Mammary epithelial cell (primary cell): ENCODE data around the gene CCND1.

Experiments used
- EZH2 ChIP-seq: IDR thresholded peaks from 2 replicates; pipeline ENCODE4 v1.6.1; 2012; ENCODE audit warnings: low read length, inconsistent platforms, borderline replicate concordance
- TF ChIP-seq, protein P1 (sequence below), 2 donors: IDR thresholded peaks in 1 of 2; conservative IDR thresholded peaks in 1 of 2; 2 replicates each; pipeline ENCODE4 v1.5.1; 2011 to 2012; ENCODE audit warnings: inconsistent platforms in 2 of 2, low read length in 2 of 2, mild to moderate bottlenecking in 2 of 2, control low read depth in 1 of 2, low read depth in 1 of 2; ENCODE audit not compliant: insufficient read depth in 1 of 2; ENCODE audit errors: extremely low read depth in 1 of 2

DNA sequence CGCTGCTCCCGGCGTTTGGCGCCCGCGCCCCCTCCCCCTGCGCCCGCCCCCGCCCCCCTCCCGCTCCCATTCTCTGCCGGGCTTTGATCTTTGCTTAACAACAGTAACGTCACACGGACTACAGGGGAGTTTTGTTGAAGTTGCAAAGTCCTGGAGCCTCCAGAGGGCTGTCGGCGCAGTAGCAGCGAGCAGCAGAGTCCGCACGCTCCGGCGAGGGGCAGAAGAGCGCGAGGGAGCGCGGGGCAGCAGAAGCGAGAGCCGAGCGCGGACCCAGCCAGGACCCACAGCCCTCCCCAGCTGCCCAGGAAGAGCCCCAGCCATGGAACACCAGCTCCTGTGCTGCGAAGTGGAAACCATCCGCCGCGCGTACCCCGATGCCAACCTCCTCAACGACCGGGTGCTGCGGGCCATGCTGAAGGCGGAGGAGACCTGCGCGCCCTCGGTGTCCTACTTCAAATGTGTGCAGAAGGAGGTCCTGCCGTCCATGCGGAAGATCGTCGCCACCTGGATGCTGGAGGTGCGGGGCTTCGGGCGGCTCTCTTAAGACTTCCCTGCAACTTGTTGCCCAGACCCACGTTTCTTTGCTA, at the start of gene CCND1:
- TF ChIP-seq, protein P1, sequence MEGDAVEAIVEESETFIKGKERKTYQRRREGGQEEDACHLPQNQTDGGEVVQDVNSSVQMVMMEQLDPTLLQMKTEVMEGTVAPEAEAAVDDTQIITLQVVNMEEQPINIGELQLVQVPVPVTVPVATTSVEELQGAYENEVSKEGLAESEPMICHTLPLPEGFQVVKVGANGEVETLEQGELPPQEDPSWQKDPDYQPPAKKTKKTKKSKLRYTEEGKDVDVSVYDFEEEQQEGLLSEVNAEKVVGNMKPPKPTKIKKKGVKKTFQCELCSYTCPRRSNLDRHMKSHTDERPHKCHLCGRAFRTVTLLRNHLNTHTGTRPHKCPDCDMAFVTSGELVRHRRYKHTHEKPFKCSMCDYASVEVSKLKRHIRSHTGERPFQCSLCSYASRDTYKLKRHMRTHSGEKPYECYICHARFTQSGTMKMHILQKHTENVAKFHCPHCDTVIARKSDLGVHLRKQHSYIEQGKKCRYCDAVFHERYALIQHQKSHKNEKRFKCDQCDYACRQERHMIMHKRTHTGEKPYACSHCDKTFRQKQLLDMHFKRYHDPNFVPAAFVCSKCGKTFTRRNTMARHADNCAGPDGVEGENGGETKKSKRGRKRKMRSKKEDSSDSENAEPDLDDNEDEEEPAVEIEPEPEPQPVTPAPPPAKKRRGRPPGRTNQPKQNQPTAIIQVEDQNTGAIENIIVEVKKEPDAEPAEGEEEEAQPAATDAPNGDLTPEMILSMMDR (conservative IDR thresholded peaks at IDR 0.05 in 1 of 2, IDR thresholded peaks at IDR 0.05 in 1 of 2; ENCODE audit: extremely low read depth in 1 of 2, insufficient read depth in 1 of 2, low read depth in 1 of 2, low read length in 2 of 2), result peak in 1 of 2 donors; percentile 53
- TF ChIP-seq EZH2, result no peak
